GM23338 (cell line): ENCODE data around the gene IL1B. TPM values are rescaled to one million over a fixed set of nuclear protein-coding genes. Genes with fewer than 3 reads are reported as not detected.

Experiments used
- ATAC-seq: fragments of 200-7000 bp; cut with Tn5 transposase; 3 replicates; pipeline ENCODE4 v1.9.1; 2020
- DNase-seq: peaks from one replicate; pipeline ENCODE4 v3.0.0-alpha.2; 2015; ENCODE audit warnings: low spot score
- H2AFZ ChIP-seq: fragments of 200-600 bp; sonication (generic); 2 replicates; pipeline ENCODE4 v1.8.0; 2016; ENCODE audit warnings: antibody characterized with exemption, mild to moderate bottlenecking, moderate library complexity
- H3F3A ChIP-seq: fragments of 200-600 bp; sonication (generic); replicated peaks from 2 replicates; pipeline ENCODE4 v1.8.0; 2017; ENCODE audit warnings: antibody characterized with exemption, mixed run types, low read depth
- H3K27ac ChIP-seq: fragments of 200-600 bp; sonication (generic); 2 replicates; pipeline ENCODE4 v1.6.1; 2016; ENCODE audit warnings: low read depth
- H3K27me3 ChIP-seq: fragments of 200-600 bp; sonication (generic); 2 replicates; pipeline ENCODE4 v1.8.0; 2016; ENCODE audit warnings: mild to moderate bottlenecking, mixed run types, moderate library complexity; ENCODE audit not compliant: insufficient read depth
- H3K36me3 ChIP-seq: fragments of 200-600 bp; sonication (generic); 2 replicates; pipeline ENCODE4 v1.8.0; 2016; ENCODE audit warnings: mild to moderate bottlenecking; ENCODE audit not compliant: insufficient read depth
- H3K4me1 ChIP-seq: fragments of 200-600 bp; sonication (generic); 2 replicates; pipeline ENCODE4 v1.8.0; 2016; ENCODE audit warnings: mild to moderate bottlenecking, moderate library complexity; ENCODE audit not compliant: insufficient read depth
- H3K4me2 ChIP-seq: fragments of 200-600 bp; sonication (generic); 2 replicates; pipeline ENCODE4 v1.7.1; 2017; ENCODE audit warnings: mixed run types
- H3K4me3 ChIP-seq: fragments of 200-600 bp; sonication (generic); 2 replicates; pipeline ENCODE4 v1.6.1; 2016; ENCODE audit warnings: mixed run types
- H3K79me2 ChIP-seq: fragments of 200-600 bp; sonication (generic); replicated peaks from 2 replicates; pipeline ENCODE4 v1.8.0; 2017; ENCODE audit warnings: mild to moderate bottlenecking; ENCODE audit not compliant: insufficient read depth
- H3K9me2 ChIP-seq: fragments of 200-600 bp; sonication (generic); 2 replicates; pipeline ENCODE4 v1.8.0; 2017; ENCODE audit not compliant: insufficient read depth
- H4K20me1 ChIP-seq: fragments of 200-600 bp; sonication (generic); replicated peaks from 2 replicates; pipeline ENCODE4 v1.8.0; 2017; ENCODE audit warnings: mild to moderate bottlenecking; ENCODE audit not compliant: insufficient read depth
- H3K27ac Mint-ChIP-seq: 2 replicates; pipeline ENCODE4 v1.8.0; 2020; ENCODE audit warnings: inconsistent platforms, mild to moderate bottlenecking, moderate library complexity, mixed read lengths
- H3K27me3 Mint-ChIP-seq: 3 replicates; pipeline ENCODE4 v1.8.0; 2022; ENCODE audit warnings: low read depth, mild to moderate bottlenecking, moderate library complexity, mixed read lengths, inconsistent platforms; ENCODE audit not compliant: insufficient read depth, poor library complexity
- H3K36me3 Mint-ChIP-seq: 3 replicates; pipeline ENCODE4 v1.8.0; 2021; ENCODE audit warnings: low read depth, mild to moderate bottlenecking, inconsistent platforms, moderate library complexity, mixed read lengths
- H3K4me1 Mint-ChIP-seq: 3 replicates; pipeline ENCODE4 v1.8.0; 2020; ENCODE audit warnings: mild to moderate bottlenecking, inconsistent platforms, mixed read lengths
- H3K4me3 Mint-ChIP-seq: 3 replicates; pipeline ENCODE4 v1.8.0; 2021; ENCODE audit warnings: moderate library complexity, mild to moderate bottlenecking, inconsistent platforms, mixed read lengths
- H3K9me3 Mint-ChIP-seq: 3 replicates; pipeline ENCODE4 v1.8.0; 2020; ENCODE audit warnings: moderate library complexity, mild to moderate bottlenecking, inconsistent platforms, mixed read lengths
- CREB1 ChIP-seq: fragments of 250-450 bp; sonication (Bioruptor Pico); IDR thresholded peaks from 2 replicates; pipeline ENCODE4 v1.5.0; 2020; ENCODE audit warnings: low read depth, mild to moderate bottlenecking, moderate library complexity
- ETS1 ChIP-seq: IDR thresholded peaks from 2 replicates; pipeline ENCODE4 v1.6.1; 2016; ENCODE audit warnings: antibody characterized with exemption
- EZH2 ChIP-seq: fragments of 200-600 bp; sonication (generic); IDR thresholded peaks from one replicate; pipeline ENCODE4 v1.8.0; 2017; ENCODE audit warnings: antibody characterized with exemption, mild to moderate bottlenecking, low read depth; ENCODE audit not compliant: unreplicated experiment
- EZH2phosphoT487 ChIP-seq: fragments of 200-600 bp; sonication (generic); IDR thresholded peaks from one replicate; pipeline ENCODE4 v1.8.1; 2018; ENCODE audit warnings: antibody characterized with exemption; ENCODE audit not compliant: unreplicated experiment
- JUNB ChIP-seq: IDR thresholded peaks from one replicate; pipeline ENCODE4 v1.6.1; 2016; ENCODE audit warnings: antibody characterized with exemption; ENCODE audit not compliant: unreplicated experiment
- NANOG ChIP-seq: IDR thresholded peaks from 2 replicates; pipeline ENCODE4 v1.6.1; 2016; ENCODE audit warnings: antibody characterized with exemption, borderline replicate concordance
- POLR2AphosphoS5 ChIP-seq: IDR thresholded peaks from 2 replicates; pipeline ENCODE4 v1.6.1; 2016; ENCODE audit warnings: antibody characterized with exemption, low read depth
- STAT1 ChIP-seq: IDR thresholded peaks from one replicate; pipeline ENCODE4 v1.6.1; 2016; ENCODE audit warnings: antibody characterized with exemption; ENCODE audit not compliant: unreplicated experiment
- ZNF114 ChIP-seq: fragments of 250-450 bp; sonication (Bioruptor Pico); IDR thresholded peaks from 2 replicates; pipeline ENCODE4 v1.5.0; 2020; ENCODE audit warnings: mild to moderate bottlenecking, moderate library complexity
- ZNF331 ChIP-seq: fragments of 250-450 bp; sonication (Bioruptor Pico); IDR thresholded peaks from 2 replicates; pipeline ENCODE4 v1.5.0; 2020; ENCODE audit warnings: low read depth, mild to moderate bottlenecking, moderate library complexity
- polyA plus RNA-seq: library from polyadenylated mRNA; unstranded; fragments of >200 nt; fragmentation: Nextera tagmentation; extraction: Ambion mirVana; gene quantifications from 2 replicates; pipeline ENCODE4 v1.2.1, GENCODE V29; 2016
- total RNA-seq: library from RNA; depleted of rRNA; stranded (reverse); fragments of >200 nt; shearing (Covaris generic); gene quantifications from 2 replicates; pipeline ENCODE4 v1.2.3, GENCODE V29; 2014
- TF ChIP-seq, protein P1 (sequence below), 2 experiments: fragments of 200-600 bp in 1 of 2; sonication (generic) in 1 of 2; conservative IDR thresholded peaks; 2 replicates each; pipeline versions ENCODE4 v1.5.1 to v1.6.1; 2016 to 2017; ENCODE audit warnings: antibody characterized with exemption in 2 of 2, low read depth in 2 of 2, mild to moderate bottlenecking in 2 of 2, moderate library complexity in 1 of 2
- TF ChIP-seq, protein P2 (sequence below): IDR thresholded peaks from one replicate; pipeline ENCODE4 v1.6.1; 2018; ENCODE audit warnings: antibody characterized with exemption; ENCODE audit not compliant: unreplicated experiment
- TF ChIP-seq, protein P3 (sequence below): fragments of 250-450 bp; sonication (Bioruptor Pico); IDR thresholded peaks from 2 replicates; pipeline ENCODE4 v1.5.0; 2020; ENCODE audit warnings: mild to moderate bottlenecking, moderate library complexity

IL1B gene
- total and polyA plus RNA-seq, 2 experiments from 2014 or later = not detected

- Histone ChIP-seq H3K79me2 (no peaks in the 10 kb centered on the region), H3K4me1 (peaks cover 4% of the 10 kb centered on the region; the same call in 1 of the 2 replicates), H3K4me3 (no peak overlapping the region), H4K20me1 (no peaks in the 10 kb centered on the region), H3K27ac (no peak overlapping the region), H2AFZ (no peak overlapping the region), H3K27me3 (no peaks in the 10 kb centered on the region), H3K36me3 (no peaks in the 10 kb centered on the region), H3K9me2 (peaks cover 17% of the 10 kb centered on the region), H3F3A (no peaks in the 10 kb centered on the region), H3K4me2 (no peak overlapping the region)
- ATAC-seq (no peak), DNase-seq (no peak)
- H3K36me3 Mint-ChIP-seq = no peaks in the 10 kb centered on the region
- no peak overlapping the region for H3K27ac Mint-ChIP-seq
- H3K4me3 Mint-ChIP-seq = no peak overlapping the region
- peaks cover 3% of the 10 kb centered on the region for H3K27me3 Mint-ChIP-seq
- H3K4me1 Mint-ChIP-seq = peaks cover 22% of the 10 kb centered on the region
- TF ChIP-seq ZNF331 (CRISPR knock-in tag) = no peak
- TF ChIP-seq ETS1 = no peak
- TF ChIP-seq EZH2 = no peak
- no peak for TF ChIP-seq EZH2phosphoT487
- TF ChIP-seq, protein P1, sequence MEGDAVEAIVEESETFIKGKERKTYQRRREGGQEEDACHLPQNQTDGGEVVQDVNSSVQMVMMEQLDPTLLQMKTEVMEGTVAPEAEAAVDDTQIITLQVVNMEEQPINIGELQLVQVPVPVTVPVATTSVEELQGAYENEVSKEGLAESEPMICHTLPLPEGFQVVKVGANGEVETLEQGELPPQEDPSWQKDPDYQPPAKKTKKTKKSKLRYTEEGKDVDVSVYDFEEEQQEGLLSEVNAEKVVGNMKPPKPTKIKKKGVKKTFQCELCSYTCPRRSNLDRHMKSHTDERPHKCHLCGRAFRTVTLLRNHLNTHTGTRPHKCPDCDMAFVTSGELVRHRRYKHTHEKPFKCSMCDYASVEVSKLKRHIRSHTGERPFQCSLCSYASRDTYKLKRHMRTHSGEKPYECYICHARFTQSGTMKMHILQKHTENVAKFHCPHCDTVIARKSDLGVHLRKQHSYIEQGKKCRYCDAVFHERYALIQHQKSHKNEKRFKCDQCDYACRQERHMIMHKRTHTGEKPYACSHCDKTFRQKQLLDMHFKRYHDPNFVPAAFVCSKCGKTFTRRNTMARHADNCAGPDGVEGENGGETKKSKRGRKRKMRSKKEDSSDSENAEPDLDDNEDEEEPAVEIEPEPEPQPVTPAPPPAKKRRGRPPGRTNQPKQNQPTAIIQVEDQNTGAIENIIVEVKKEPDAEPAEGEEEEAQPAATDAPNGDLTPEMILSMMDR (conservative IDR thresholded peaks at IDR 0.05; ENCODE audit: low read depth in 2 of 2) = no peak
- no peak for TF ChIP-seq STAT1
- no peak for TF ChIP-seq POLR2AphosphoS5
- TF ChIP-seq ZNF114 (CRISPR knock-in tag) = no peak
- TF ChIP-seq, protein P2, sequence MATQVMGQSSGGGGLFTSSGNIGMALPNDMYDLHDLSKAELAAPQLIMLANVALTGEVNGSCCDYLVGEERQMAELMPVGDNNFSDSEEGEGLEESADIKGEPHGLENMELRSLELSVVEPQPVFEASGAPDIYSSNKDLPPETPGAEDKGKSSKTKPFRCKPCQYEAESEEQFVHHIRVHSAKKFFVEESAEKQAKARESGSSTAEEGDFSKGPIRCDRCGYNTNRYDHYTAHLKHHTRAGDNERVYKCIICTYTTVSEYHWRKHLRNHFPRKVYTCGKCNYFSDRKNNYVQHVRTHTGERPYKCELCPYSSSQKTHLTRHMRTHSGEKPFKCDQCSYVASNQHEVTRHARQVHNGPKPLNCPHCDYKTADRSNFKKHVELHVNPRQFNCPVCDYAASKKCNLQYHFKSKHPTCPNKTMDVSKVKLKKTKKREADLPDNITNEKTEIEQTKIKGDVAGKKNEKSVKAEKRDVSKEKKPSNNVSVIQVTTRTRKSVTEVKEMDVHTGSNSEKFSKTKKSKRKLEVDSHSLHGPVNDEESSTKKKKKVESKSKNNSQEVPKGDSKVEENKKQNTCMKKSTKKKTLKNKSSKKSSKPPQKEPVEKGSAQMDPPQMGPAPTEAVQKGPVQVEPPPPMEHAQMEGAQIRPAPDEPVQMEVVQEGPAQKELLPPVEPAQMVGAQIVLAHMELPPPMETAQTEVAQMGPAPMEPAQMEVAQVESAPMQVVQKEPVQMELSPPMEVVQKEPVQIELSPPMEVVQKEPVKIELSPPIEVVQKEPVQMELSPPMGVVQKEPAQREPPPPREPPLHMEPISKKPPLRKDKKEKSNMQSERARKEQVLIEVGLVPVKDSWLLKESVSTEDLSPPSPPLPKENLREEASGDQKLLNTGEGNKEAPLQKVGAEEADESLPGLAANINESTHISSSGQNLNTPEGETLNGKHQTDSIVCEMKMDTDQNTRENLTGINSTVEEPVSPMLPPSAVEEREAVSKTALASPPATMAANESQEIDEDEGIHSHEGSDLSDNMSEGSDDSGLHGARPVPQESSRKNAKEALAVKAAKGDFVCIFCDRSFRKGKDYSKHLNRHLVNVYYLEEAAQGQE = no peak
- TF ChIP-seq, protein P3, sequence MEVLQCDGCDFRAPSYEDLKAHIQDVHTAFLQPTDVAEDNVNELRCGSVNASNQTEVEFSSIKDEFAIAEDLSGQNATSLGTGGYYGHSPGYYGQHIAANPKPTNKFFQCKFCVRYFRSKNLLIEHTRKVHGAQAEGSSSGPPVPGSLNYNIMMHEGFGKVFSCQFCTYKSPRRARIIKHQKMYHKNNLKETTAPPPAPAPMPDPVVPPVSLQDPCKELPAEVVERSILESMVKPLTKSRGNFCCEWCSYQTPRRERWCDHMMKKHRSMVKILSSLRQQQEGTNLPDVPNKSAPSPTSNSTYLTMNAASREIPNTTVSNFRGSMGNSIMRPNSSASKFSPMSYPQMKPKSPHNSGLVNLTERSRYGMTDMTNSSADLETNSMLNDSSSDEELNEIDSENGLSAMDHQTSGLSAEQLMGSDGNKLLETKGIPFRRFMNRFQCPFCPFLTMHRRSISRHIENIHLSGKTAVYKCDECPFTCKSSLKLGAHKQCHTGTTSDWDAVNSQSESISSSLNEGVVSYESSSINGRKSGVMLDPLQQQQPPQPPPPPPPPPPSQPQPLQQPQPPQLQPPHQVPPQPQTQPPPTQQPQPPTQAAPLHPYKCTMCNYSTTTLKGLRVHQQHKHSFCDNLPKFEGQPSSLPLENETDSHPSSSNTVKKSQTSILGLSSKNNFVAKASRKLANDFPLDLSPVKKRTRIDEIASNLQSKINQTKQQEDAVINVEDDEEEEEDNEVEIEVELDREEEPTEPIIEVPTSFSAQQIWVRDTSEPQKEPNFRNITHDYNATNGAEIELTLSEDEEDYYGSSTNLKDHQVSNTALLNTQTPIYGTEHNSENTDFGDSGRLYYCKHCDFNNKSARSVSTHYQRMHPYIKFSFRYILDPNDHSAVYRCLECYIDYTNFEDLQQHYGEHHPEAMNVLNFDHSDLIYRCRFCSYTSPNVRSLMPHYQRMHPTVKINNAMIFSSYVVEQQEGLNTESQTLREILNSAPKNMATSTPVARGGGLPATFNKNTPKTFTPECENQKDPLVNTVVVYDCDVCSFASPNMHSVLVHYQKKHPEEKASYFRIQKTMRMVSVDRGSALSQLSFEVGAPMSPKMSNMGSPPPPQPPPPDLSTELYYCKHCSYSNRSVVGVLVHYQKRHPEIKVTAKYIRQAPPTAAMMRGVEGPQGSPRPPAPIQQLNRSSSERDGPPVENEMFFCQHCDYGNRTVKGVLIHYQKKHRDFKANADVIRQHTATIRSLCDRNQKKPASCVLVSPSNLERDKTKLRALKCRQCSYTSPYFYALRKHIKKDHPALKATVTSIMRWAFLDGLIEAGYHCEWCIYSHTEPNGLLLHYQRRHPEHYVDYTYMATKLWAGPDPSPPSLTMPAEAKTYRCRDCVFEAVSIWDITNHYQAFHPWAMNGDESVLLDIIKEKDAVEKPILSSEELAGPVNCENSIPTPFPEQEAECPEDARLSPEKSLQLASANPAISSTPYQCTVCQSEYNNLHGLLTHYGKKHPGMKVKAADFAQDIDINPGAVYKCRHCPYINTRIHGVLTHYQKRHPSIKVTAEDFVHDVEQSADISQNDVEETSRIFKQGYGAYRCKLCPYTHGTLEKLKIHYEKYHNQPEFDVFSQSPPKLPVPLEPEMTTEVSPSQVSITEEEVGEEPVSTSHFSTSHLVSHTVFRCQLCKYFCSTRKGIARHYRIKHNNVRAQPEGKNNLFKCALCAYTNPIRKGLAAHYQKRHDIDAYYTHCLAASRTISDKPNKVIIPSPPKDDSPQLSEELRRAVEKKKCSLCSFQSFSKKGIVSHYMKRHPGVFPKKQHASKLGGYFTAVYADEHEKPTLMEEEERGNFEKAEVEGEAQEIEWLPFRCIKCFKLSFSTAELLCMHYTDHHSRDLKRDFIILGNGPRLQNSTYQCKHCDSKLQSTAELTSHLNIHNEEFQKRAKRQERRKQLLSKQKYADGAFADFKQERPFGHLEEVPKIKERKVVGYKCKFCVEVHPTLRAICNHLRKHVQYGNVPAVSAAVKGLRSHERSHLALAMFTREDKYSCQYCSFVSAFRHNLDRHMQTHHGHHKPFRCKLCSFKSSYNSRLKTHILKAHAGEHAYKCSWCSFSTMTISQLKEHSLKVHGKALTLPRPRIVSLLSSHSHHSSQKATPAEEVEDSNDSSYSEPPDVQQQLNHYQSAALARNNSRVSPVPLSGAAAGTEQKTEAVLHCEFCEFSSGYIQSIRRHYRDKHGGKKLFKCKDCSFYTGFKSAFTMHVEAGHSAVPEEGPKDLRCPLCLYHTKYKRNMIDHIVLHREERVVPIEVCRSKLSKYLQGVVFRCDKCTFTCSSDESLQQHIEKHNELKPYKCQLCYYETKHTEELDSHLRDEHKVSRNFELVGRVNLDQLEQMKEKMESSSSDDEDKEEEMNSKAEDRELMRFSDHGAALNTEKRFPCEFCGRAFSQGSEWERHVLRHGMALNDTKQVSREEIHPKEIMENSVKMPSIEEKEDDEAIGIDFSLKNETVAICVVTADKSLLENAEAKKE (CRISPR knock-in tag) = no peak
- TF ChIP-seq CREB1 = no peak
- TF ChIP-seq NANOG = no peak
- no peak for TF ChIP-seq JUNB
- H3K9me3 Mint-ChIP-seq = no peaks in the 10 kb centered on the region
These were observed 1.5 kb downstream of the IL1B start for GRCh38 chr2:112835061-112835501.
